Activated T-cell treated with anti-CD3 and anti-CD28 coated beads, Interleukin-2, amount 50 U/mL, for 24 hours (primary cell): ENCODE measurements around the gene OR5B3.

Experiments used
- DNase-seq: peaks from one replicate; pipeline ENCODE4 v3.0.0-alpha.2; 2020
- H3K27ac Mint-ChIP-seq: 2 replicates; pipeline ENCODE4 v1.8.0; 2020; ENCODE audit warnings: mild to moderate bottlenecking, mixed read lengths
- H3K27me3 Mint-ChIP-seq: 2 replicates; pipeline ENCODE4 v1.8.0; 2020; ENCODE audit warnings: mixed read lengths
- H3K36me3 Mint-ChIP-seq: 2 replicates; pipeline ENCODE4 v1.8.0; 2020; ENCODE audit warnings: low read depth, mixed read lengths
- H3K4me1 Mint-ChIP-seq: 2 replicates; pipeline ENCODE4 v1.8.0; 2020; ENCODE audit warnings: low read depth, mixed read lengths
- H3K4me3 Mint-ChIP-seq: 2 replicates; pipeline ENCODE4 v1.8.0; 2020; ENCODE audit warnings: mild to moderate bottlenecking, moderate library complexity, mixed read lengths
- H3K9me3 Mint-ChIP-seq: 2 replicates; pipeline ENCODE4 v1.8.0; 2020; ENCODE audit warnings: mixed read lengths

Gene OR5B3

GRCh38 chr11:58390551-58391063 lies 16.1 kb downstream of the OR5B3 start:
- H3K27me3 Mint-ChIP-seq: peaks cover 11% of the 10 kb centered on the region
- H3K9me3 Mint-ChIP-seq: peaks cover 9% of the 10 kb centered on the region

GRCh38 chr11:58358969-58359368 lies 47.7 kb downstream of the OR5B3 start, which contains the start of gene OR5B17:
Gene OR5B17 (minus strand): TSS chr11:58359069. CDS start chr11:58359069, 0 bp downstream.
- peaks cover 23% of the 10 kb centered on the region for H3K27me3 Mint-ChIP-seq
- H3K27ac Mint-ChIP-seq: no peak within 1 kb of the TSS
- no peaks in the 10 kb centered on the region for H3K9me3 Mint-ChIP-seq
- H3K4me3 Mint-ChIP-seq: no peak within 1 kb of the TSS
- H3K4me1 Mint-ChIP-seq: no peaks in the 10 kb centered on the region
- H3K36me3 Mint-ChIP-seq: no peaks in the 10 kb centered on the region
- DNase-seq: no peak

More at GRCh38 chr11:58390551-58391063, 16.1 kb downstream of the OR5B3 start:
- no peak for DNase-seq
- H3K4me3 Mint-ChIP-seq: no peak overlapping the region
- no peaks in the 10 kb centered on the region for H3K36me3 Mint-ChIP-seq
- peaks cover 14% of the 10 kb centered on the region for H3K4me1 Mint-ChIP-seq
- H3K27ac Mint-ChIP-seq: no peak overlapping the region

- Mint-ChIP-seq H3K27ac (no peak overlapping the region), H3K9me3 (no peaks in the 10 kb centered on the region), H3K4me1 (no peaks in the 10 kb centered on the region), H3K27me3 (peaks cover 22% of the 10 kb centered on the region), H3K4me3 (no peak overlapping the region), H3K36me3 (no peaks in the 10 kb centered on the region)
- DNase-seq: no peak
Observed at GRCh38 chr11:58354727-58355126, 51.9 kb downstream of the OR5B3 start.
